Measurements from ENCODE around the gene PURA.
A peak's percentile ranks its signal among the peaks of the same experiment; 100 is the strongest.

The PURA gene

DNA sequence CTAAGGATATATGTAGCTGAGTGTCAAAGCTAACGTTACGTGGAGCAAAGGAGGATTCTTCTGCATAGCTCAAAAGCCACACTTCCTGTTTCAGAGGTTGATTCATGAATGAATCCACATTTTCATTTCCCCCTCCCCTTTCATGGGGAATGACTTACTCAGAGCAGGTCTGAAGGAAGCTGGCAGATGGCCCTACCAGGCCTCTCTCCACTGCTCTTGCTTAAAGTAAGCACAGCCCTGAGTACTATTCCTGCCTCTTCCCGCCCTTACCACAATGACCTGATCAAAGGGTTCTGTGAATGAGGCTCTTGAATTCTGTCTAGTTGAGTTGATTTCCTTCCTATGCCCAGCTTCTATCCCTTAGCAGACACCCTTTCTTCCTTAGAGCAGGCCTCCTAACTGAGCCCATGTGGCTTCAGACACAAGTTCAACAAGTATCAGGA, 18.1 kb downstream of the PURA start:
- DNase-seq, result peak; percentile 68

DNA sequence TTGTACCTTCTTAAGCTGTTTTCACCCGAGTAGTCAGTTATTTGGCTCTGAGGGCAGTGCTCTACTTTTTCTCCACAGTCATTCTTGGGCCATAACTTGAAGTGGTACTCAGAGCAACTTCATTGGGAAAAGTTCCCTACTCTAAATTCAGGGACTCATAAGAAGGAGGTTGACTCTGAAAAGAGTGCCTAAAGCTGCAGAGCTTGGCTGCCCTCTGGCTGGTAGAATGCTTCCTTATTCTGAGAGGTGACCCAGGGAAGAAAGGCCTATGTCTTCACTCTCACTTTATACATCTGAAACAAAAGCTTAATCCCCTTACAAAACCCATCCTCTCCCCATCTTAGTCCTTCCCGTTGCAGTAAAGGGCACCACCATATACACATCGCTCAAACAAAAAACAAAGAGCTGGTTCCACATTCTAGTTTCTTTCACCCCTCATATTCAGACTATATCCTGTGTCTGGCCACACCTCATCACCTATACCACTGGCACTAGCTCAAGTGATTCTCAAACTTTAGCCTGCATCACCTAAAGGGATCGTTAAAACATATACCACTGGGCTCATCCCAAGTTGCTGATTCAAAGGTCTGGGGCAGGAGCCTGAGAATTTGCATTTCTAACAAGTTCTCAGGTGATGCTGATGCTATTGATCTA, 19.7 kb downstream of the PURA start:
- in situ Hi-C loops (cut with MboI; ENCODE audit: low pct_unique_long_range_greater_than_20kb, low sequenced_read_pairs), result no loop called here
- no peak for DNase-seq

More for the DNA sequence above, 18.1 kb downstream of the PURA start:
- in situ Hi-C loops (cut with MboI; ENCODE audit: low pct_unique_long_range_greater_than_20kb, low sequenced_read_pairs), result no loop called here

DNA sequence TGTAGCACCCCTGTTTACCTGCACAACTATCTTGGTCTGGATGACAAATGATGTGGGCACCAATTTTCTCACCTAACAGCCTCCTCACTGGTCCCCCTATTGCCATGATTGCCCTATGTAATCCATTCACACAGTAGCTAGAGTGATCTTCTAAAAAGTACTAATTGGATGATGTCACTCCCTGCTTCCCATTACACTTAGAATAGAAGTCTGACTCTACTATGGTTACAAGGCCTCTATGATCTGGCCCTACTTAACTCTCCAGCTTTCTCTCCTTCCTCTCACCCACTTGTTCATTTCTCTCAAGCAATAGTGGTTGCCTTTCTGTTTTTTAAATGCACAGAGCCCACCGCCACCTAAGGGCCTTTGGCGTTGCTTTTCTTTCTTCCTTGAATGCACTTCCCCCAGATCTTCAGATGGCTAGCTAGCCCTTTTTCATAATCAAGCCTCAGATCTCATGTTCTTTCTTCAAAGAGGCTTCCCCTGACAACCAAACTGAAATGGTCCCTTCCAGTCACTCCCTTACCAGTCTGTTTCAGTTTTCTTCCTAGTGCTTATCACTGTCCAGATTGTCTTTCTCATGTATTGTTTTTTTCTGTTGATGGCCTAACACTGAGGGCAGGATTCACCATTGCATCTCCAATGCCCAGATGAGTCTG, 20.5 kb downstream of the PURA start:
- in situ Hi-C loops (cut with MboI; ENCODE audit: low pct_unique_long_range_greater_than_20kb, low sequenced_read_pairs), result no loop called here
- no peak for DNase-seq

DNA sequence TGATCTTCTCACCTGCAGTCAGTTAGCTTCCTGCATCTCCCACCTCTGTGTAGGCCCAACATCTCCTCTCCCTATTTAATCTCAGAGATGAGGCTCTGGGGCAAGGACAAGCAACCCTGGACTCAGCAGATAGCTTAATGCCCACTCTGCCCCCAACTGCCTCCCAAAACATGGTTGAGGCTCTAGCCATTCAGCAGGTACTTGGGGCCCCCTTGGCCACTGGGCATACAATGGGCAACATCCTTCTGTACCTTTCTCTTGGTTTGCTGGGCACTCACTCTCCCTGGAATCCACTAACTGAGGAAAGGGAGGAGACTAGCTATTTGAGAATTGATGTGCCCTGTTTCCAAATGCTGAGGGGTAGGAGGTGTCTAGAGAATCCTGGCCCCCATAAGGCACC, 21.2 kb downstream of the PURA start:
- DNase-seq, result no peak
- in situ Hi-C loops (cut with MboI; ENCODE audit: low pct_unique_long_range_greater_than_20kb, low sequenced_read_pairs), result no loop called here

DNA sequence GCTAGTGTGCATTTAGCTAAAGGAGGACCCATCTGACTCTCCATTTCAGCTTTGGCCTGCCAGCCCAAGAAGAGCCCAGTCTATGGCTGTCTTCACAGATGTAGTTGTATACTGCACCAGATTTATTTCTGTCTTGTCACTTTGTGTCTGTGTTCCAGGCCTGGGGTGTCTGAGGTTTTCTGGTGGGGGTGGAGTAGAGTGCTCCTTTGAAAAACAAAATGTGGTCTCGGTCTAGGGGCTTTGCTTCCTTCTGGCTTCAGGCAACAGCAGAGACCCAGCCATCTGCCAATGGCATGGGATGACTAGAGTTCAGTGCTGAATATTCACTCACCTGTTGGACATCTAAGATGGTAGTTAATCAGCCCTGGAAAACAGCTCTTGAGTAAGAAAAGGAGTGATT, 22.7 kb downstream of the PURA start:
- in situ Hi-C loops (cut with MboI; ENCODE audit: low pct_unique_long_range_greater_than_20kb, low sequenced_read_pairs), result no loop called here
- no peak for DNase-seq

DNA sequence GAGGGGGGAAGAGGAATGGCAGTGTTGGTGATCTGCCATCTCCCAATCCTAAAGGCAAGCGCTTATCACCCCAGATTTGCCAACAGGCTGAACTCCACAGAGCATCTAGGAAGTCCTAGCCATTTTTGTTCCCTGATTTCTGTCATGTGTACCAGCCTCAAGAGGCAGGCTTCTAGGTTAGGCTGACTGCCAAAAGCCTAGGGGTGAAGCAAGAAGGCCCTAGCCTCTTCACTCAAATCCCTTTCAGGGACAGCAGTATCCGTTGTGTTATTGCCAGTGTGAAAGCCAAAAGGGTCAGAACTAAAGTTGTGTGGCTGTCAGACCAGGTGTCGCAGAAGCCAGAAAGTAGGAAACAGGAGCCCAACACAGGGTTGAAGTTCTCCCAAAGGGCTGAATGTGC, 26.5 kb downstream of the PURA start:
- in situ Hi-C loops (cut with MboI; ENCODE audit: low pct_unique_long_range_greater_than_20kb, low sequenced_read_pairs), result no loop called here
- DNase-seq, result no peak

DNA sequence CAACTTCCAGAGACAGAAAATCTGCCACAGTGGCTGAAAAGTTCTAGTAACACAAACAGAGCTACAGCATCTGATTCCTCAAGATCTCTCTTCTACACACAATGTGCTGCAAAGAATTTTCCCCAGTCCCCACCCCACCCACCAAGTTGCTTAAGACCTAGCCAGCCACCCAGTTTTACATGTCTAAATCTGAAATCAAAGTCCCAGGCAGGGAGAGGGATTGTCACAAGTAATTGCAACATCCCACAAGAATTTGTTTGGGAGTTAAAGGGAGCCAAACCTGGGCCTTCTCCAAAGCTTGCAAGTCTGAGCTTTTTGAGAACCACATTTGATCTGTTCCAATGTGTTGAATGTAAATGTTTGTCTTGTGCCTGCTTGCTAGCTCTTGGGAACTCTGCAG, 27.3 kb downstream of the PURA start:
- no peak for DNase-seq
- in situ Hi-C loops (cut with MboI; ENCODE audit: low pct_unique_long_range_greater_than_20kb, low sequenced_read_pairs), result no loop called here

DNA sequence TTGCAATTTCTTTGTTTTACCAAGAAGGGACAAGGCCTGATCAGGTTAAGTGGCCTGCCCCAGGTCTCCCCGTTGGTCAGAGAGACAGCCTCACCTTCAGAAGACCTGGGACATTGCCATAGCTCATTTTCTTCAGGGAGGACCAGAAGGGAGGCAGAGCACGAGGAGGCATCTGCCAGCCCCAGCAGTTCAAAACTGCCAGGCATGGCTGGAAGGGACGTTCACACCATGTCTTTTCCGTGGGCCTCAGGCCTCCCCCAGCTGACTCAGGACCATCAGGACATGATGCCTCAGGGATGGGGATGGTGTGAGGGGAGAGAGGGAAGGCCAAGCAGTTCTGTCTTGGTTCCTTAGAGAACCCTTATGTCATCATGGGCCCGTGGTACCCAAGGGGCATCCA, 28.3 kb downstream of the PURA start:
- in situ Hi-C loops (cut with MboI; ENCODE audit: low pct_unique_long_range_greater_than_20kb, low sequenced_read_pairs), result no loop called here
- DNase-seq, result no peak

DNA sequence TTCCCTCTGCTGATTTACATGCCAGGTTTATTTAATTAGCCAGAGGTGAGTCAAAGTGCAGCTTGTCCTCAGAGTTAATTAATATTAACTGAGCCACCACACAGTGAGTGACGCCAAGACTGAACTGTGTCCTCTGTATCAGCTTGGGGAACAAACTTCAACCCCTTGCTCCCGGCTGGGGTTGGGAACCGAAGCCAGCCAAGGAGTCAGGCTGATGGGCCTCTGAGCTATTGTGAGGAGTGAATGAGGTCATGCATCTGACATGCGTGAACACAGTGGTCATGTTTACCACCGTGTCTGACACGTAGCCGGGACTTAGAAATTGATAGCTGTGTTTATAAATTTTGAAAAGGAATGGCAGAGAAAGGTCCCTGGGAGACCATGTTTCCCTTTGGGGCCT, 28.9 kb downstream of the PURA start:
- no peak for DNase-seq
- in situ Hi-C loops (cut with MboI; ENCODE audit: low pct_unique_long_range_greater_than_20kb, low sequenced_read_pairs), result no loop called here

DNA sequence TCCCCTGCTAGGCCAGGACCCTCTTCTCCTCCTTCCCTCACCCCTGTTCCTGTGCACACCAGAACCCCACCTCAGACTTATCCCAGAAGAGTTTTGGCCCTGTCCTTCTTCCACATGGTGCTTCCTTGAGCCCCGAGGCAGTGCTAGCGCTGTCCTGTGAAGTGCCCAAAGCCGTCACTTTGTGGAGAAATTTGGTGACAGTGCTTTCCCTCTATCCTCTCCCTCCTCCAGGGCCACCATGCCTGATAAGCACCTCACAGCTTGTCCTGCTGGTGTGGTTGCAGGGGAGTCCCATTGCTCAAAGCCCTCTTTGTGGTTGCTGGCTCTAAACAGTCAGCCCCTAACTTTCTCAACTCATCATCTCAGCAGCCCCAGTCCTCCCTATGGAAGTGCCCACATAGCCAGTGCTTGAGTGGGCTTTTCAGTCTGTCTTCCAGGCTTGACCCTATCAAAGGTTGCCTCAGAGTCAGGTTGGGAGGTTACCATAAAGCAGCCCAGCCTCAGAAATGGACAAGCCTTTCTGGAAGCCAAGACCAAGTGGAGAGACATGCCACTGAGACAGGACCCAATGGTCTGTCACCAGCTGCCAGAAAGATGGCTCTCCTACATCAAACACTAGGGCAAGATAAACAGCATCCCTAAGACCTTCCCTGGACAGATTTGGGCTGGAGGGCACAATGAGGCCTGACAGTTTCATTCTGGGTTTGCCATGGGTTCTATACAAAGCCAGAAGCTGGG, 29.8 kb downstream of the PURA start:
- no peak for DNase-seq
- in situ Hi-C loops (cut with MboI; ENCODE audit: low pct_unique_long_range_greater_than_20kb, low sequenced_read_pairs), result no loop called here

DNA sequence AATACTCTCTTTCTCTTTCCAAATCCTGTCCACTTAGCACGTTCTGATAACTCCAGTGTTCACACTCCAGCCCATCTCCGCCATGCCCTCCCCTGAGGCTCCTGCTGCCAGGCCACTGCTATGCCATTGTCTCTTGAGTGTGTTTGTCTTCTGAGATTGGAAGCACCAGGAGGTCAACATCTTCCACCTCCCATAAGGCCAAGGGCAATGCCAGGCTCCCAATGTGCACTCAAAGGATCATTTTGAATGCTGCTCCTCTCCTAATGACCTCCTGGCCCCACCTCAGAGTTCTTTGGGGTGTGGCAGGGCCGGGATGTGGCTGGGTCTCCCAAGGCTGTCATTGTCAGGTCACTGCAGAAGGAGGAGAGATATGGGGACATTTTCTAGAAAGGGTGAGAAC, 31.3 kb downstream of the PURA start:
- no peak for DNase-seq
- in situ Hi-C loops (cut with MboI; ENCODE audit: low pct_unique_long_range_greater_than_20kb, low sequenced_read_pairs), result no loop called here

DNA sequence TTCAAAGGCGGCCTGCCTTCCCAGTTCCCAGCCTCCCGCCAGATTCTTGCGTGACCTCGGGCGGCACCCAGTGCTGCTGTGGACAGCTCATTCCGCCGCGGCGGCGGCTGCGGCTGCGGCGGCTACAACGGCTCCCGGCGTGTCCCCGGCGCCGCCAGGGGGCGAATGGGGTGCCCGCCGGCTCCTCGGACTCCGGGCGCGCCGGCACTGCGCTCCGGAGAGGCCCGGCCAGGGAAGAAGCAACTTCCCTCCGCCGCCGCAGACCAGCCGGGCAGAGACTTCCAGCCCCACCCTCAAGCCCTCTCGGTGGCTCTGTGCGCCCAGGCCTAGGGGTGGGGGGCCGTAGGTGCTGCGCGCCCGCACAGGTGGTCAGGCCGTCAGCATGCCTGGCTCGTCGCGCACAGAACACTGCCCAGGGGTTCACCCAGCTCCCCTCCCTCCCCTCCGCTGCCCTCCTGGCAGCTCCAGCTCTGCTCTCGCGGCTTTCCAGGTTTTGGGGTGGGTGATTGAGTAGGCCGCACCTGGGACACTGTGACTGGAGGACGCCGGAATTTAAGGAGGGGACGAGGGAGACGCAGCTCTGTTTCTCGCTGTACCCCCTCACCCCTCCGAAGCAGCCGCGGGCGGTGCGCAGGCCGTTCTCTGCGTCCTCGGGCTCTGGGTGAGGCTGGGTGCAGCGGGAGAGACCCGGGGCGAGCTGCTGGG, 32.1 kb downstream of the PURA start:
- in situ Hi-C loops (cut with MboI; ENCODE audit: low pct_unique_long_range_greater_than_20kb, low sequenced_read_pairs), result no loop called here
- DNase-seq, result peak; percentile 76

DNA sequence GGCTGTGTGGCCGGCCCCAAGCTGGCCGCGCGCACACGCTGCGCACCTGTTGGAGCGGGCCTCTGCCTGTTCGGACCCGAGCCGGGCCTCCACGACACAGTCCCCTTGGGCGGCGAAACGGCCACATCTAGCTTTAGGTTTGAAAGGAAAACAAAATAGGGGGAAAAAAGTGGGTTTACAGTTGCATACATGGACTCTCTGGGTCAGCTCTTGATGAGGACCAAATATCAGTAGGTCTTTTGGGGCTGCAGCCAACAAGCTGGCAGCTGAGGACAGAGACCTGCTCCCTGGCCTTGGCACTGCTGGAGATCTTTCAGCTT, 32.6 kb downstream of the PURA start:
- DNase-seq, result no peak
- in situ Hi-C loops (cut with MboI; ENCODE audit: low pct_unique_long_range_greater_than_20kb, low sequenced_read_pairs), result no loop called here

DNA sequence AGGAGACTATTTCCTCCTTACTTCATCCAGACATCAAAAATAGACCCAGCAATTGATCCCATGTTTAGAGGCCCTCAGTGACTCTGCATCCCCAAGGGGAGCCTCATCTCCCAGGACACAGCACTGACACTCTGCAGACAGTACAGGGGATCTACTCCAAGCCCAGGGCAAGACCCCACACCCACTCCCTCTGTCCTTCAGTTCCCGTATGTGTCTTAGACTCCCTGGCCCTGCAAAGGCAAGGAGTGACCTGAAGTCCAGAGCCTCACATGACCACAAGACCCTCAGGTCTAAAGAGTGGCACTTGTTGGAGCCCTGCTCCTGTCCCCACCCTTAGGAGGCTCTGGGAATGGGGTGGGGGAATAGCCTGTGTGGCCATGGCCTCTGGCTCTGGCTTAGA, 33.6 kb downstream of the PURA start:
- in situ Hi-C loops (cut with MboI; ENCODE audit: low pct_unique_long_range_greater_than_20kb, low sequenced_read_pairs), result no loop called here

DNA sequence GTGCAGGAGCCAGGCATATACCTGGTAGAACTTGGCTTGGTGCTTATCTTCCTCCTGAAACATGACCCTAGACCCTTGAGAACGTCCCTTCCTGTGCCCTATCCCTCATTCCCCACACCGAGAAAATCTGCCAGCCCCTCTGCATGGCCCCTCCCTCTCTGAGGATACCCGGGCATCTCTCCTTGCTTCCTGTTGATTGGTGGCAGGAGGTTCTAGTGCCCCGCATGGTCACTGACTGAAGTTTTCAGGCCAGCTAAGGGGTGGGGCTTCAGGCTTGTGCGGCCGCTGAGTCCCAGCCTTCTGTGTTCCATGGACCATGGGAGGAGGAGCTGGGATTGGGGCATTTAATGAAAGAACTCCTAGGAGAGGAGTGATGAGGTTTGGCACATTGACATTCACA, 34.6 kb downstream of the PURA start:
- in situ Hi-C loops (cut with MboI; ENCODE audit: low pct_unique_long_range_greater_than_20kb, low sequenced_read_pairs), result no loop called here

More for the DNA sequence above, 33.6 kb downstream of the PURA start:
- DNase-seq, result no peak

DNA sequence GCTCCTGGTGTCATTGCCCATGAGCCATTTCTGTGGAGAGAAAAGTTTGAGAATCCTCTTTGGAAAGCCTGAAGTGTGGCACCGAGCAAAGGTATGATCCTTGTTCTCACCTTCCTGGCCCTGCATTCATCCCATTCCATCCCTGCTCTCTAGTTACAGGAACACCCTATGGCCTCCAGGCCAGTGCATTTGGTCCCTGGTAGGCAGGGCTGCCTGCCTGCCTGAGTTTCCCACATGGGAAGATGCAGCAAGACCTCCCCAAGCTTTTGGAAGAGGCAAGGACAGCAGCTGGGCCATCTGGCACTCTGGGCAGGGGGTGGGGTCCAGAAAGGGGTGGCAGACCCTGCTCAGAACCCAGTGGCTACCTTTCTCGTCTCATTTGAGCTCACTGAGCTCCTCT, 36.3 kb downstream of the PURA start:
- DNase-seq, result no peak
- in situ Hi-C loops (cut with MboI; ENCODE audit: low pct_unique_long_range_greater_than_20kb, low sequenced_read_pairs), result no loop called here

More for the DNA sequence above, 34.6 kb downstream of the PURA start:
- DNase-seq, result no peak

DNA sequence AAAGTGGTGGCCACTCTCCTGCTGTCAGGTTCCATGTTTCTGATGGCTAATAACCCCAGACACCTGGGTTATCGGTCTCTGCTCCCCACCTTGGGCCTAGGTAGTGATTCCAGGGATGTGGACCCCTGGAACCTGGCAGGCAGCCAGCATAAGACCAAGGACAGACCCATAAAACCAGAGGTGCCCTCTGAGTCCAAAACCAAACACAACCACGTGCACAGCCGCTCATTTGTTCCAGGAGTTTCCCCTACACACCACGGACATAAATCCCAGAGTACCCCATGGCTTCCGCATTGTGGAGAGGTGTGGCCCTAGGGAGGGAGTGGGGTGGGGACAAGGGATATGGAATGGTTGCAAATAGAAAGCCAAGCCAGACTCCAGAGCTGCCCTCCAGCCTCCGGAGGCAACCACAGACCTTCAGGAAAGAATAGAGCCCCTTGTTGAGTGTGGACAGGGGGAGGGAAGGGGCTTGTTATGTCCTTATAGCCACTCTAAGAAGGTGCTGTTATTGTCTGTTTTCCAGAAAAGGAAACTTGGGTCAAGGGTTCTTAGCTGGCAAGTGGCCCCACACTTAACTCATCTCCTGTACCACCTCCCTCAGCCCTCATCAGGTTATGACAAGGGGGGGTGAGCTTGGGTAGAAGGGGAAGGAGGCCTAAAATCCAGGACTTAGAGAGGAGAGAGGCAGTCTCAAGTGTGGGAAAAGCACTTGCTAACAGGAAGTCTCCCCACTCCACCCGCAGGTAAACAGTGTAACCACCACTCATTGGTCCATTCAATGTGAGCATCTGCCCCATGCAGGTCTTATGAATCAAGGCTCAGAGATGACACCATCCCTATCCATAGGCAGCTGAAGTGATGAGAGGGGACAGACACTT, 37.5 kb downstream of the PURA start:
- in situ Hi-C loops (cut with MboI; ENCODE audit: low pct_unique_long_range_greater_than_20kb, low sequenced_read_pairs), result no loop called here
- no peak for DNase-seq

DNA sequence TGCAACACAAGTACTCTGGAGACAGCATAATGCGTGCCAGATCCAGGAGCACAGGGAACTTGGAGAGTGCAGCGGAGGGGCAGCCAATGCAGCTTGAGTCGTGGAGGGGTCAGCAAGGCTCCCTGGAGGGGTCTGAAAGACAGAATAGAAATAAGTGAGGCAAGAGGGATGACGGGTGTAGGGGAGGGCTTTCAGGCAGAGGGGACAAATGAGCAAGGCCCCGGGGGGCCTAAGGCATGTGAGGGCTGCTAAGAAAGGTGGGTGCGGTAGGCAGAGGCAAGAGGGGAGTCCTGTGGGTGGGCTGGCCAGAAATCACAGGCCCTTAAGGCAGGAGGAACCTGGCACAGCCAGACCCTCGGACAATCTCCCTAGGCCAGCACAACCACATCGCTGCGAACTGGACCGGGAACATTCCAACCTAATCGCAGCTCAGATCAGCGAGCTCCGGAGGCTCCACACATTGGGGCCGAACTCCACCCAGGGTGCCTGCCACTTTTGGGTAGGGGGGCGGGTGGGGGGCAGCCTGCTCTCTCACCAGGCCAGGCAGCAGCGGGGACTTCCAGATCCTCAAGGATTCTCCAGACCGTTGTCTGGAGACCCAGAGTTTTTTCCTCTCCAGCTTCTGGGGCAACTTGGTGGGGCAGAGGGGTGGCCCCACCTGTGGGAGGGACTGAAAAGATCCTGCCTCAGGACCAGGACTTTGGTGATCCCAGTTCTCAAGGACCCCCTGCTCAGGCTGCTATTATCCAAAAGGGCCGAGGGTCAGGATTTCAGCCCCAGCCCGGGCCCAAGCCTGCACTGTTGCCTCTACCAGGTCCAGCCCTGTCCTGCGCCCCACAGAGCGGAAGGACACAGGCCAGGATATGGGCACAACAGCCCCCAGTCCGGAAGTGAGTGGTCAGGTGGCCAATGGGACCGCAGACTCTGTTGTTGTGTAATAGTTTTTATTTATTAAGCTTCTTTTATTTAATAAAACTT, 38.4 kb downstream of the PURA start:
- no peak for DNase-seq
- in situ Hi-C loops (cut with MboI; ENCODE audit: low pct_unique_long_range_greater_than_20kb, low sequenced_read_pairs), result no loop called here

Data from KBM-7 (cell line).